ENCODE results near the gene PSMD6. TPM values are rescaled to one million over a fixed set of nuclear protein-coding genes. Genes with fewer than 3 reads are reported as not detected.

The PSMD6 gene
- total and polyA plus RNA-seq, 8 donors: 15.8 to 98.5 (median 55.5) TPM

GRCh38 chr3:64056606-64057180 lies 33.4 kb upstream of the PSMD6 start:
- Histone ChIP-seq H3K36me3 (no peaks in the 10 kb centered on the region), H3K9me3 (no peaks in the 10 kb centered on the region), H3K27ac (no peak overlapping the region), H3K4me3 (no peak overlapping the region), H3K4me1 (no peaks in the 10 kb centered on the region), H3K27me3 (no peaks in the 10 kb centered on the region)
- DNase-seq: no peak
- intact Hi-C loops (cut with DNase I; ENCODE audit: low total_unique reads): no loop called here
- no peak for TF ChIP-seq EP300 (IDR thresholded peaks at IDR 0.05)
- TF ChIP-seq CTCF (IDR thresholded peaks at IDR 0.05): no peak
- no peak for TF ChIP-seq POLR2AphosphoS5 (IDR thresholded peaks at IDR 0.05)
- no peak for TF ChIP-seq POLR2A (IDR thresholded peaks at IDR 0.05)
- 67 to 81% (median 69%) methylated on average over 3 of the region's 3 CpGs for WGBS, 5 donors

- 79 to 95% (median 90%) methylated on average over 2 of the region's 2 CpGs for WGBS, 5 donors
- Histone ChIP-seq H3K36me3 (no peaks in the 10 kb centered on the region), H3K4me1 (no peaks in the 10 kb centered on the region), H3K4me3 (no peak overlapping the region), H3K27me3 (no peaks in the 10 kb centered on the region), H3K9me3 (no peaks in the 10 kb centered on the region), H3K27ac (no peak overlapping the region)
- no peak for TF ChIP-seq CTCF (IDR thresholded peaks at IDR 0.05)
- TF ChIP-seq EP300 (IDR thresholded peaks at IDR 0.05): no peak
- TF ChIP-seq POLR2AphosphoS5 (IDR thresholded peaks at IDR 0.05): no peak
- TF ChIP-seq POLR2A (IDR thresholded peaks at IDR 0.05): no peak
- DNase-seq: no peak
- intact Hi-C loops (cut with DNase I; ENCODE audit: low total_unique reads): no loop called here
Measured at GRCh38 chr3:64055076-64055475, 31.8 kb upstream of the PSMD6 start.

- TF ChIP-seq CTCF (IDR thresholded peaks at IDR 0.05): no peak
- no peak for TF ChIP-seq POLR2AphosphoS5 (IDR thresholded peaks at IDR 0.05)
- no peak overlapping the region for H3K4me3 ChIP-seq
- no peak overlapping the region for H3K27ac ChIP-seq
- H3K27me3 ChIP-seq: no peaks in the 10 kb centered on the region
- H3K4me1 ChIP-seq: no peaks in the 10 kb centered on the region
- intact Hi-C loops (cut with DNase I; ENCODE audit: low total_unique reads): no loop called here
- H3K9me3 ChIP-seq: no peaks in the 10 kb centered on the region
- 67 to 83% (median 74%) methylated on average over 3 of the region's 3 CpGs for WGBS, 5 donors
- no peak for DNase-seq
- H3K36me3 ChIP-seq: no peaks in the 10 kb centered on the region
Measured at GRCh38 chr3:64054488-64054887, 31.2 kb upstream of the PSMD6 start.

- Histone ChIP-seq H3K27me3 (no peaks in the 10 kb centered on the region), H3K9me3 (no peaks in the 10 kb centered on the region), H3K4me1 (no peaks in the 10 kb centered on the region), H3K27ac (no peak overlapping the region), H3K4me3 (no peak overlapping the region), H3K36me3 (no peaks in the 10 kb centered on the region)
- intact Hi-C loops (cut with DNase I; ENCODE audit: low total_unique reads): no loop called here
- DNase-seq: peak in 1 of 2 donors; percentile 29
- TF ChIP-seq POLR2A (IDR thresholded peaks at IDR 0.05) (no peak), EP300 (IDR thresholded peaks at IDR 0.05) (no peak)
- 47 to 67% (median 56%) methylated on average over 3 of the region's 3 CpGs for WGBS, 5 donors
Measured at GRCh38 chr3:64053581-64053980, 30.3 kb upstream of the PSMD6 start.

GRCh38 chr3:64053117-64053516 lies 29.8 kb upstream of the PSMD6 start:
- Histone ChIP-seq H3K4me1 (no peaks in the 10 kb centered on the region), H3K27ac (no peak overlapping the region), H3K9me3 (no peaks in the 10 kb centered on the region), H3K4me3 (no peak overlapping the region), H3K36me3 (no peaks in the 10 kb centered on the region), H3K27me3 (no peaks in the 10 kb centered on the region)
- no peak for DNase-seq
- intact Hi-C loops (cut with DNase I; ENCODE audit: low total_unique reads): no loop called here
- no peak for TF ChIP-seq POLR2AphosphoS5 (IDR thresholded peaks at IDR 0.05)
- no peak for TF ChIP-seq POLR2A (IDR thresholded peaks at IDR 0.05)
- no peak for TF ChIP-seq CTCF (IDR thresholded peaks at IDR 0.05)
- TF ChIP-seq EP300 (IDR thresholded peaks at IDR 0.05): no peak
